Uterus (tissue), 2 donors: ENCODE measurements around the gene EHD1.

Experiments used
- CTCF ChIP-seq, 4 experiments: fragments of 200-600 bp in 2 of 4; fragments of 450-650 bp in 2 of 4; sonication (generic) in 2 of 4; IDR thresholded peaks; one replicate each; pipeline ENCODE4 v1.5.1; 2016 to 2019; ENCODE audit warnings: antibody characterized with exemption in 4 of 4, mild to moderate bottlenecking in 2 of 4, moderate library complexity in 1 of 4
- POLR2A ChIP-seq, 2 donors: fragments of 450-650 bp; IDR thresholded peaks; one replicate each; pipeline ENCODE4 v1.6.1; 2016; ENCODE audit warnings: antibody characterized with exemption in 2 of 2, mild to moderate bottlenecking in 1 of 2, moderate library complexity in 1 of 2

GRCh38 chr11:64858467-64859263 lies 19.8 kb downstream of the EHD1 start:
- TF ChIP-seq CTCF (IDR thresholded peaks at IDR 0.05) = no peak
- TF ChIP-seq POLR2A (IDR thresholded peaks at IDR 0.05) = no peak
